ENCODE measurements around the gene CLSTN2.

The CLSTN2 gene

DNA sequence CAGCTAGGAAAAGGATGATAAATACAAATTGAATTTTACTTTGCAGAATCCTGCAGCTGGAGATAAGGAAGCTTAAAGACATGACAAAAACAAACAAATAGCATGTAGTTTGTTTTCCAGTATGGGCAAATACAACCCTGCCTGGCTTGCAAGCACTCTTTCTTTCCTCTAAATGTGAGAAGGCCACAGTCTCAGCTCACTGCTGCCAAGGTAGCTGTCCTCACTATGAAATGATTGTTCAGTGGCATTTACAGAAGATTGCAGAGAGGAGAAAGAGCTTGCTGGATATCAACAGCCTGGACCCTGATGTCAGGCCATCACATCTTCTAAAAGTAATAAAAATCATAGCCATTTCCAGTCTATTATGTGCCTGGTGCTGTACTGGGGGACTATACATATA lies 262.0 kb downstream of the CLSTN2 start:
- DNase-seq: no peak

- DNase-seq: no peak
Measured at GRCh38 chr3:140198242-140198641, 263.3 kb downstream of the CLSTN2 start.

DNA sequence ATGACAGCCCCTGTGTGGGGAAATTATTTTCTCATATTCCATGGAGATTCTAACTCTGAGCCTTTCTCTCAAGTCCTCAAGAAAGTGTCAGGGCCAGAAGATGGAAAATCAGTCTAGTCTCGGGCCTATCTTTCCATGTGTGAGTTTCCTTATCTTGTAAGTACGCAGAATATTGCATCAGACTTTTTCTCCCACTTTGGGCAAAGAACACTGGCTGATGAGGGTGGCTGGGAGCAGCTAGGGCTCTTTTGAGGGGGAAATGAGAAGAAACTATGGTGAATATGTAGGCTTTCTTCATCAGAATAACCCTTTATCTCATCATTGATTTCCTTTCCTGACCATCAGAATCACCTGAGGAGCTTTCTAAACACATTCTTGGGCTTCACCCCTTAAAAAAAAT lies 264.0 kb downstream of the CLSTN2 start:
- DNase-seq: no peak

GRCh38 chr3:140199743-140200142 lies 264.8 kb downstream of the CLSTN2 start:
- DNase-seq: no peak

- no peak for DNase-seq
Measured at GRCh38 chr3:140203510-140203909, 268.5 kb downstream of the CLSTN2 start.

DNA sequence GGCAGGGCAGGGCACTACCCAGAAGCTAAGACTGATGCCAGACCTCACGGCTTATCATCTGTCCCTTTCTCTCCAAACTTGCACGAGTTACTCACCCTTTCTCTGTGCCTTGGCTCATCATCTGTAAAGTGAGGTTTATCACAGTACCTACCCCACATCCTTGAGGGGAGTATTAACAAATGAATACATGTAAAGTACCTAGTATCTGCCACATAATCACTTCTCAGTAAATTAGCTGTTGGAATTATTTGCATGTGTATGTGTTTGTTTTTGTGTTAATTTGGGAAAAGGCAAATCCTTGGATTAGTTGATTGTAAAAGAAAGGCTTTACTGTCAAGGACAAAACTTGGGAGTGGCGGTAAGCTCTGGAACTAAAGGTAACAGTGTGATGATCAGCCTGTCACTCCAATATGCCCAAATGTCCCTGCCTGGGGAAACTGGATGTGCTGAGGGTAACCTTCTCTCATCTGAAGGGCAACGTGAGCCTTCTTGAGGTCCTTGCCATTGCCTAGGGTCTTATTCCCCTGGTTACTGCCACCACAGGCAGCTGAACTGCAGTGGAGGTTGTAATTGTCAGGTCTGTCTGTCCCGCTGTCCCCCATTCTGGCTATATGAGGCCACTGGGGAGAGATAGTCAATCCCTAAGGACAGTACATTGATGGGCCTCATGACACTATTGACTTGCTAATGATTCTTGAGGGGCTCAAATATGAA lies 269.4 kb downstream of the CLSTN2 start:
- DNase-seq: no peak

DNA sequence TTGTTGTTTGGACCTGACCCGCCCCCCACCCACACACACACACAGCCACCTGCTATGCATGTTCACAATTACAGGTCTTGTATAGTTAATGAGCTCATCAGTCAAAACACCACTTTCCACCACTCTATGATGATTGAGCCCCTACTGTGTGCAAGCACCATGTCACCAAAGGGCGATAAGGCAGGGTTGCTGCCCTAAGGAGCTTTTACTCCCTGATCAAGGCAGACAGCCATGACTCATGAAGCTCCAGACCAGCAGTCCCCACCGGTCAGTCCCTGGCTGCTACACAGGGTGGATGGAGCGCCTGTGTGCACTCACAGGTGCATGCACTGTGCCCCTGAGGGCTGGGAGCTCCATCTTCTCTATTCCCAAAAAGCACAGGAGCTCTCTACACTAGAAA lies 270.6 kb downstream of the CLSTN2 start:
- DNase-seq: no peak

- no peak for DNase-seq
Measured at GRCh38 chr3:140206196-140207040, 271.4 kb downstream of the CLSTN2 start.

GRCh38 chr3:140207541-140207940 lies 272.6 kb downstream of the CLSTN2 start:
- DNase-seq: no peak

DNA sequence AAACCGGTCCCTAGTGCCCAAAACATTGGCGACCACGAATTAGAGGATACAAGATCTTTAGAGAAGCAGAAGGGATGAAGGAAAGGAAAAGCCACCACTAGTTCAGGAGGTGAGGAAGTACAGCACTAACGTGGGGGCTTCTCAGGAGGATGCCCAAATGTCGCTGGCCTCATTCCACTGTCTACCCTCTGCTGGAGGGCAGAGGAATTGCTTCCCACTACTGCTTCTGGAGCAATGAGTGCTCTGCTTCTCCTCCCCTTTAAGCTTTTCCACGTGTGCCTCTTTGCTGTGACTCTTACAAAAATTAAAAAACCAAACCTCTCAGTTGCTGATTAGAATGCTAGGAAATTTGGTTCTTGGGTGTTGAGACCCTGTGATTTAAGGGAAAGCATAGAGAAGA lies 281.3 kb downstream of the CLSTN2 start:
- no peak for DNase-seq

- DNase-seq: no peak
Measured at GRCh38 chr3:140219291-140219690, 284.3 kb downstream of the CLSTN2 start.

DNA sequence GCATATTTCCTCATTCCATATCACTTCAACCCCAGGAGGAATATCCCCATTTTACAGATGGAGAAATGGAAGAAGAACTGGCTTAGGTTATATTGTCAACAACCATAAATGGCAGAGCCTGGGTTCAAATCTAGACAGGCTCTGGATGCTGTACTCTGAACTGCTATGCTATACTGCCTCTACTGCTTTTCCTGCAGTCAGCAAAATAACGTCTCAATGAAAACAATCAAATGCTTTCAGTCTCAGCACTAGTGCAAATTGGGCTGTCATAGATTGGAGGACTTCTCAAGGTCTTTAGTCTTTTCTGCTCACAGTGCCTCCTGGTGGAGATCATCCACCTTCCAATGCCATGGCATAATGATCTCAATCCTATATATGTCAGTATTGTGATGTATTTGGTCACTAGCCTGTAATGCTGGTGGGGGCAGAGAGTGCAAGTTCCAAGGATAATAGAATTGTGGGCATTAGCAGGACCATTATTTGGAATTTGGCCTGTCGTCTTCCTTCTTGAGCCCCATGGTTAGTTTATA lies 285.0 kb downstream of the CLSTN2 start:
- DNase-seq: no peak

DNA sequence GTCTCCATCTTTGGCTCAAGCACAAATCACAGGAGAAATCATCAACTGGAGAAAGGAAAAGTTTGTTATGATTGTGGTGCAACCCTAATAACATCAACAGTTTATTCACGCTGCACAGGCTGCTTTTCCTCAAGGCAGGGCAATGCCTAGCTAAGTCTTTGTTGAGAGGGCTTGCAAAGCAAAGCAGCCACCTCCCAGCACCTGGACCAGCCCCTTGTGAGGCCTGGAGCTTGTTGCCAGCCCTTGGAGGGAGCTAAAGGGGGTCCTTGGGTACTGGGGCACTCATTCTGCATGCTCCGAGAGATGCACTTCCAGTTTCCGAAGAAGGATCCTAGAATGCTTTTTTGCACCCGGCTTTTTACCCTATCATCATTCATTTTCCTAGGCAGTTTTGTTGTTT lies 288.2 kb downstream of the CLSTN2 start:
- DNase-seq: no peak

- no peak for DNase-seq
Measured at GRCh38 chr3:140223631-140224030, 288.6 kb downstream of the CLSTN2 start.

DNA sequence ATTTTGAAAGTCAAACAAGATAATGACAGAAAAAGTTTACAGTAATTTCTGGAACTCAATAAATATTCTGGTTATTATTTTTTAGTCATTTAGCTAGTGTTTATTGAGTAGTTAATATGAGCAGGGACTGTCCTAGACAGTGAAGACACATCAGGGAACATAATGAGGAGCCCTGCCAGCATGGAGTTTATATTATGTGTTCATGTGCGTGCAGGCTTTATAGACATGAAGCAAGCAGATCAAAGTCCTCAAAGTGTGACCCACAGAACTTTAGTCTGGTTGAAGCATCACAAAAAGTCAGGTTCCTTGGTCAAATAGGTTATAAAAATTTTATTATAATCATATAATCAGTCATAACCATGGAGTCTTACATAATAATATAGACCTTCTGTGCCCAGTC lies 289.3 kb downstream of the CLSTN2 start:
- DNase-seq: no peak

DNA sequence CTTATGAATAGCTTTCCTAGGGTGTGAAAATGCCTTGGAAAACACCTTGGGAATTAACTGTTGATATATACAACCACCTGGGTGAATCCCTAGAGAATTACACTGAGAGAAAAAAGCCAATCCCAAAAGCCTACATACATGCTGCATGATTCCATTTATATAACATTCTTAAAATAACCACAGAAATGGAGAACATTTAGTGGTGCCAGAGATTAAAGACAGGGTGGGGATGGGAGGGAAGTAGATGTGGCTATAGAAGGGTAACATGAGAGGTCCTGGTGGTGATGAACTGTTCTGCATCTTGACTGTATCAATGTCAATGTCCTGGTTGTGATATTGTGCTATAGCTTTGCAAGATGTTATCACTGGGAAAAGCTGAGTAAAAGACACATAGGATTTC lies 291.0 kb downstream of the CLSTN2 start:
- no peak for DNase-seq

DNA sequence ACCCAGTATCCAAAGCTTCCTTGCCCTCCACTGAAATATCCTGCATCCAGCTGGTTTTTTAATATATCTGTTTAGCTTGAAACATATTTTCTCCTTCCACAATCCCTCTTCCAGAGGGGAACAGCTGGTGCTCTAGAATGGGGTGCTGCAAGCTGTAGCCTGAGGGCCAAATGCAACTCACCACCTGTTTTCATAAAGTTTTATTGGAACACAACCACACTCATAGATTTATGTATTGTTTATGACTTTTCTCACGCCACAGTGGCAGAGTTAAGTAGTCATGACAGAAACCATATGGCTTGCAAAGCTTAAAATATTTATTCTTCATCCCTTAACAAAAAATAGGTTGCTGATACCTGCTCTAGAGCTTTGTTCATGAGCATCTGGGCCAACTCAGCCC lies 298.7 kb downstream of the CLSTN2 start:
- no peak for DNase-seq

DNA sequence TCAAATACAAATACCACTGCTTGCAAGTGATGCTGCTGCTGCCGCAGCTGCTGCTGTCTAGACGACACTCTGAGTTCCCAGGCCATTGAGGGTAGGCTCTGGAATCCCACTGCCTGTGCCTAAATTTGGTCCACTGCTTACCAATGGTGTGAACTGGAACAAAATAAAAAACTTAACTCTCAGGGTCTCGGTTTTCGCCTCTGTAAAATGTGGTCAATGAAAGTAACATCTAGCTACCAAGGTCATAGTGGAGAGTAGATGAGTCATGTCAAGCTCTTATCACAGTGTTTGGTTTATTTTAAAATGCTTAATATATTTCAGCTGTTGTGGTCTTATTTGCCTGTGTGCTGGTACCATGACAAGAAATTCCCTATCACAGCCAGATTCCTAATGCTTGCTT lies 299.3 kb downstream of the CLSTN2 start:
- DNase-seq: no peak

DNA sequence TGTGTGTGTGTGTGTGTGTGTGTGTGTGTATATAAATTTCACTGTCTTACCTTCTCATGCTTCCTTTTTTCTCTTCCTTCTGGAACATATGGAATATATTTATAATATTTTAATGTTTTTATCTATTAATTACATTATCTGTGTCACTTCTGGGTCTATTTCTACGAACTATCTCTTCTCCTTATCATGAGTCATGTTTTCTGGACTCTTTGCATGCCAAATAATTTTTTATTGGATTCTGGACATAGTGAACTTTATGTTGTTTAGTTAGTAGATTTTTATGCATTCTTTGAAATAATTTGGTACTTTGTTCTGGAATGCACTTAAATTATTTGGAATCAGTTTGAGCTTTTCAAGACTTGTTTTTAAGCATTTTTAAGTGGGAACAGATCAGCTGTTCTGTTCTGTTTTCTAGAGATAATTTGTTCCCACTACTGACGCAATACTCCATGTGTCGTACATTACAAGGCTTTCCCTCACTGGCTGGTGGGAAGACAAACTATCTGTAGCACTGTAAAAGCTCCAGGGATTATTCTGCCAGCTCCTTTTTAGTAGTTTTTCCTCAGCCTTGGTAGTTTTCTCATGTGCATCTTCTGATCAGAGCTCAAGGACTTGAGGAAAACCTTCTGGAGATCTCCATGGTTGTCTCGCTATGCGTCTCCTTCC lies 302.0 kb downstream of the CLSTN2 start:
- no peak for DNase-seq

- DNase-seq: no peak
Measured at GRCh38 chr3:140238646-140239314, 303.8 kb downstream of the CLSTN2 start.

DNA sequence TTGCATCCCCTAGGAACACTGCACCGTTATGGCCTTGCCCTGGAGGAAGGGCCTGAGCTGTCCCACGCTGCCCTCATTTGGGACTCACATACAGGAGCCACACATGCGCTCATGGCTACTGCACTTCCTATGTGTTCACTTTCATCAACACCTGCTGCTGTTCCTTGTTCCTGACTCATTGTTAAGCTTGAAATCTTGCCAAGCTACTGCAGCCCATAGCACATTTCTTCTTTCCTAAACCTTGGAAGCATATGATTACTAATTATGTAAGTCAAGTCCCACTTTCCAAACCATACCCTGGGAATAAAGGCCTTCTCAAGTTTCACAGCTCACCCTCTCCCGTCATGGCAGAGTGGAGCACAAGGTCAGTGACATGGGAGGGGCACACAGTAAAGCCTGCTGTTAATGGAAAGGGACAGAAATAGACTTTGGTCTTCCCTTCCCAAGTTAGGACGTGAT lies 307.9 kb downstream of the CLSTN2 start:
- DNase-seq: no peak

- DNase-seq: no peak
Measured at GRCh38 chr3:140243575-140243974, 308.6 kb downstream of the CLSTN2 start.

GRCh38 chr3:140244893-140245292 lies 309.9 kb downstream of the CLSTN2 start:
- no peak for DNase-seq
